HG03378 (cell line): Measurements from ENCODE around the gene RACK1.

Experiments used
- ATAC-seq: cut with Tn5 transposase; IDR thresholded peaks from one replicate; pipeline ENCODE4 v1.9.1; 2021; ENCODE audit warnings: mild to moderate bottlenecking, moderate library complexity; ENCODE audit not compliant: unreplicated experiment

Gene RACK1

DNA sequence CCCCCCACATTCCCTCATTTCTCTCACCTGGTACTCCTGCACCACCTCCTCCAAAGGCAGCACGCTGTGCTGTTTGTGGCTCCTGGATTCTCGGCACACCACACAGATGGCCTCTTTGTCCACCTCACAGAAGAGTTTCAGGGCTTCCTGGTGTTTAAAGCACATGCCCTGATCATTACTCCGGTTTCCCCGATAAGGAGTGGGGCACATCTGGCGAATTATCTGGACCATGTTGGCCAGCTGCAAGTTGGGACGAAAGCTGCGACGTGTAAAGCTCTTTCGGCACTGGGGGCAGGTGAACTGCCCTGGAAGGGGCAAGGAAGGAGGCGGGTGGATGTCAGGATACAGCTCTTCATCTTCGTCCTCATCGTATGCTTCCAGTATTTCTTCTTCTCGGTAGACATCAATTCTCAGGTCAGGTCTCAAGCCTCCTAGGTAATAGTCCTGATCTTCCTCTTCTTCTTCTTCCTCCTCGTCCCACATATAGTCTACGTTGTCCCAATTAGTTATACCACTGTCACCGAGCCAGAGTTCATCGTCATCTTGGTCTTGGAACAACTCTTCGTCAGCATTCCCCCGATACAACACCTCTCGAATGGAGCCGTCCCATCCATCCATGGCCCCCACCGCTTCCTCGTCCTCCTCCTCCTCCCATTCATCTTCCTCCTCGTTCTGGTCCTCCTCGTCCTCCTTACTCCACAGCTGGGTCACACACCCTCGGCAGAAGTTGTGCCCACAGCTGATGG, 16.4 kb upstream of the RACK1 start:
- ATAC-seq: no peak

DNA sequence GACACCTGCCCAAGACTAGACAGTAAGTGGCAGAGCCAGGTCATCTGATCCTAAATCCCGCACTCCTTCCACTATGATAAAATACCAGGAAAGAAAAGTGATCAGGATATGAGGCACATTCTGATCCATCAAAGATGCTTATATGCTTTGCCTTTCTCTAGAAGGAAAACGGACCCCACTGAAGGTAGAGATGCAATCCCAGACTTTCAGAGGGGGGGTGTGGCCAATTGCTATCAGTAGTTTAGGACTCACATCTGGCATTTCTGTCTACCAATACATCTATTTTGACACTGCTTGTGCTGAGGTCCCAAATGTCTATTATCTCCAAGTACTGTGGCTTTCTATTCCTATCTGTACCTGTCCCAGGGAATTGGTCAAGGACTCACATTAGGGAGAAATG, 15.6 kb upstream of the RACK1 start:
- no peak for ATAC-seq

DNA sequence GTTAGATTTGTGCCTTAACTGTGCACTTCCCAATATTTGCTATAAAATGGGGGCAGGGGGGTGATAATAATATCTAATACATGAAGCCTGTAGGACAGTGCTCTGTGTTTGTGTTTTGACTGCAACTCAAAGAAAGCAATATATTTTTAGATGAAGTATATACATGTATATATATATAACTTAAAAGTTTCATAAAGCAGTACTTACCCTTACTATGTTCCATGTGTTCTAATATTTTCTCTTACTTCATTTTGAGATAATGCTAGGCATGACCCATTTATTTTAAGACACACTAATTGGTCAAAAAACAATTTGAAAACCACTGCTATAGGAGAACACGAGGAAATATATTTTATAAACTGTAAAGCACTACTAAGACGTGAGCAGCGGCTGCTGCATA, 14.9 kb upstream of the RACK1 start:
- no peak for ATAC-seq

DNA sequence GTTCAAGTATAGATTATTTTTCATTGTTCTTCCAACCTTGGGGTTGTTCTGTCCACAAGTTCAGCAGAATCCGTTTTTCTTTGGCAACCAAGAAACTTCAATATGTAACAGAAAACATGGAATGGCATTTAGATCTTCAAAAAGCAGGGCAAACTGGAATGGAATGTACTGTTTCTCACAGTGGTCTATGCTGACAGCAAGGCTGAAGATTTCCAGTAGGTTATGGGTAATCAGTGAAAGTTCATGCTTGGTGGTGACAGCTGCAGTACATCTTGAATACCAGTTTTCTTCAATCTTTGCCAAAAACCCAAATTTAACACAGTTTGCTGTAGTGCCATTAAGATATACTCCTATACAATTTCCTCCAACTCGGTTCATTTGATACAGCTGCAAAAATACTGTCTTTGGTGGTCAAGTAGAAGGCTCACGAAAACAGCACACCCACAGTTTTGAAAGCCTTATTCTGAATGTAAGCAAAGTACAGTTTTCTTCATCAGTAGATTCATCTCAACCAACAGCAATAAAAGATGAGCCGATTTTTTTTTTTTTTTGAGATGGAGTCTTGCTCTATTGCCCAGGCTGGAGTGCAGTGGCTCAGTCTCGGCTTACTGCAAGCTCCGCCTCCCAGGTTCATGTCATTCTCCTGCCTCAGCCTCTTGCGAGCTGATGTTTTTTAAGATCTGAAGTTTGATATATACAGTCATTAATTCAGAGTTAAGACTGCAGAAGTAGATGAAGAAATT, 12.3 kb upstream of the RACK1 start:
- no peak for ATAC-seq

DNA sequence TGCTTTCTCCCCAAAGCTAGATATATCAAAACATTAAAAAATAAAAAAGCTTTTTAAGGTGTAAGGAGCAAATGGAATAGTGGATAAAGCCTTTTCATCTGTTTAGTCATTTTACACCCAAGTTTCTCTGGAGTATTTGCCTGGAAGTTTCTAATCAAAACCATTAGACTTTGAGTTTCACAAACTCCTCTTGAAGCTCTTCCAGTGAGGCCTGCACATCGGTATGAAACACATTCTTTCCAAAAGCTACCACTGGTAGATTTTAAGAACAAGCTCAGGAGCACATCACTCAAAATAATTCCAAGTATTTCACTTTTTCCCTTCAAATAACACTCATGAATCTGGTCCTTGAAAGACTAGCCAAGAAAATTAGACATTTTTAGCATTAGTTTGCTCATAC, 11.6 kb upstream of the RACK1 start:
- no peak for ATAC-seq

DNA sequence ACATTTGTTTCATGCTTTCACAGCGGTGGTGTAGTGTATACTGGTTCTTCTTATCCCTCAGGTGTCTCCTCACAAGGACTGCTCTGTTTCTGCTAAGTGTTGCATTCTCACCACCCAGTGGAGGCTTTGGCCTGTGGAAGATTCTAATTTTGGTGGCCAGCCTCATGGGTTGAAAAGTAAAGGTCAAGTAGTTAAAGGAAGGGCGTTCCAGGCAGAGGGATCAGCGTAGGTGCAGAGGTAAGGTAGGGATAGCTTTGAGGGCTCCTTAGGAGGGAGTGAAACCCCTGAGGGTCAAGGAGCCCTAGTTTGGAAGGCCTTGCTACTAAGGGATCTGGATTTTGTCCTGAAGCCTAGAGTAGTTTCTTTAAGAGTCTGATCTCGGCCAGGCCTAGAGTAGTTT, 4.6 kb upstream of the RACK1 start:
- no peak for ATAC-seq

DNA sequence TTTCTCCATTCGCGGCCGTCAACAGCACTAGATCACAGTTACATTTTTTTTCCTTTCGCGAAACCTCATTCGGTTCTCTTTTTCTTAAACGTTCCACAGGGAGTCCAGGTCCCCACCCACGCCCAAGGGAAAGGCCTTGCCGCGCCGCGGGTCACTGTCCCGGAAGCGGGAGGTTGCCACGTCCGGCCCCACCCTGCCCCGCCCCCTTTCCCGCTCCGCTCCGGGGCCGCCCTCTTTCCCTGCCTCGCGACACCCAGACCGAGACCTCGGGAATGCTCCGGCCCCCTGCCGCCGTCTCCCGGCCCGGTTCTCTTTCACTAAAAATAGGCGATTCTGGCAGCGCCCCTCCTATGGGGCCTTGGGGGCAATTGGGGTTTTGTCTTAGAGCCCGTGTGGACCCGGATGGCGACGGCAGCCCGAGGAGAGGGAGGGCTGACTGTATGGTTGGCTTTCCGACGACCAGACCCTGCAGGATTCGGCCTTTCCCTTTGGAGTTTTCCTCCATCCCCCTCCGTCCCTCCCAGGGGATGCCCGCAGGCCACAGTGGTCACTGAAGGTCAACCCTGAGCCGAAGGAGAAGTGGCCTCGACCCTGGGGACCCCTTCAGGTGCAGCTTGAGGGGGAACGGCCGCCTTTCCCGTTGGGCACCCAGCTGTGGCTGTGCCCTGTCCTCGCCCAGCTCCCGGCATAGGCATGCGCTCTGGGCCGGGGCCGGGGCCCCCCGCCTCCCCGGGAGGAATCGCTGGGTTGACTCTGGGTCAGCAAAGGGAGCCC, 2.8 kb upstream of the RACK1 start:
- no peak for ATAC-seq

DNA sequence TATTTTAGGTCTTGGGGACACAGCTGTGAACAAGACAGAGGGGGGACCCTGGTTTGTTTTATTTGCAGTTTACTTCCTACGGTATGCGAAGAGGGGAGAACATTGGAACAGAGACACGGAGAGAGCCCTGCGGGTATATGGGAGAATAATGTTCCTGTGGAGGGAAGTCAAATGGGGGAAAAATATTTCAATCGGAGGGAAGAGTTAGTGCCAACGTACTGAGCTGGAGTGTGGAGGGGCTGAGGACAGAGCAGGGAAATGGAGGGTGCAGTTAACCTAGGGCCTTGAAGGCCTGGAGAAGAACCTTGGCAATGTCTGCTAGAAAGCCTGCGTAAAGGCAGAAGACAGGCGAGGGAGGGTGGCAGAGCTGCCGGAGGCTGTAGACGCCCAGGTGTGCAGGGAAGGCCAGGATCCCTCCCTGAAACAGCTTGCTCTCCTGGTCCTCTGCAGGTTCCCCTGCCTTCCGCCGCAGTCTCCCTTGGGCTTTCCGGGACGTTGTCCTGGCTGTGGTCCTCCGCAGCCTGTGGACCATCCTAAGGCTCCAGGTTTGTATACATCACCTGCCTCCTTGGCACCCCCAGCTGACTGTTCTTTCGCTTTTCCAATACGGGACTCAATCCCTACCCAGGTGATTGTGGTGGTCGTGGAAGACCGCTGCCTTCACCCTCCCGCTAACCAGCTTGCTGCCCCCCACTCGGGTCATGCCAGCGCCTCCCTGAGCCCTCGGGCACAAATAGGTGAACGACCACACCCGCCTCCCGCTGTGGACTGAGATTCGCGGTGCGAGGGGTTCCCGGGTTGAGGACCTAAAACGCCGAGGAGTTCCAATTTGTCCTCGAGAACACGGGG, 1.9 kb upstream of the RACK1 start:
- ATAC-seq: no peak

DNA sequence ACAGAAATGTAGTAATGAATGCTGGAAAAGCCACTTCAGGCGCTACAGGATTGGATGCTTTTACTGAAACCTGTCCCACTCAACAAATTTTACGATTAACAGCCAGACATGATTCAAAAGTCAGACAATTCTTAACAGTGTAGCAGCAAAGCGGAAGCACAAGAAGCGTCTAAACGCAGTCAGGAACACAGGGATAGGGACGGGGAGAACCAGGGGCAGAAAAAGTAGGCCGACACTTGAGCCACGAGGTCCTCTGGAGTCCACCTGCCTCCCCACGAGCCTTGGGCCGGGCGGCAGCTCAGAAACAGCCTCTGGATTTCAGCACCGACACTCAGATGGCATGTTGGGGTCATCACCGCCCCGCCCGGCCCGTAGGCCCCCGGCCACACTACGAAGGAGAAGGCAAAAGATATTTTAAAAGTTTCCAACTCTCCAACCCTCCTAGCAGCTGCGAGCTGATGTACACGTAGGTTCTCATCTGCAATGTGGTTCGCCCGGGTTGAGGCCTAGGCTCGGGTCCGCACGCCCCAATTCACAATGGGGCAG, 615 bp downstream of the RACK1 start:
- no peak for ATAC-seq

DNA sequence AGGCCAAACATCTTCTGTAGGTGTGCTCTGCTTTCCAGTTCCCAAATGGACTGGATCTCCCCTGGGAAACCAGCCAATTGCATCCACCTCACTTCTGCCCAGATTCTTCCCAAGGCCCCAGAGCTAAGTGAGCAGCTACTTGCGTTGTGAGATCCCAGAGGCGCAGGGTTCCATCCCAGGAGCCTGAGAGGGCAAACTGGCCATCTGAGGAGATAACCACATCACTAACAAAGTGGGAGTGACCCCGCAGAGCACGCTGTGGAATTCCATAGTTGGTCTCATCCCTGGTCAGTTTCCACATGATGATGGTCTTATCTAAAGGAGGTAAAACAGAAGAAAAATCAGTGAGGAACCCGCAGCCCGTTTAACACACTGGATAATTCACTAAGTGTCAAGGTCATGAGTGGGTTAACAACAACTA, 1.7 kb downstream of the RACK1 start:
- ATAC-seq: no peak

DNA sequence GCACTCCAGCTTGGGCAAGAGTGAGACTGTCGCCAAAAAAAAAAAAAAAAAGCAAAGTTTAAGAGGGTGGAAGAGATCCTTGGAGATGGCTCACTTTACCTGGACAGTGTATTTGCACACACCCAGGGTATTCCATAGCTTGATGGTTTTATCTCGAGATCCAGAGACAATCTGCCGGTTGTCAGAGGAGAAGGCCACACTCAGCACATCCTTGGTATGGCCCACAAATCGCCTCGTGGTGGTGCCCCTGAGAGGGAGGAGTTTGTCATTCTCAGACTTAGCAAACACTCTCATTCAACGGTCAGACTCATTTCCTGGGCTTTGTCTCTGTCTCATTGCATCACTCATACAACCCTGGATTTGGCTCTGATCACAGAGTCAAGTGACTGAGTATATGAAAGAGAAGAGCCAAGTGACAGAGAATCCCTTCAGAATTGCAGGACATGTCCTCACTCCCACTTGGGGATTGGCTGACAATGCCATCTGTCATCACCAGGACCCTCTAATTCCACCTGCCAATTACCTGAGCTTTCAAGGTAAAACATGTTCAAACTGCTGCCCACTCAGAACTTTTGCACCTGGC, 2.2 kb downstream of the RACK1 start:
- no peak for ATAC-seq

DNA sequence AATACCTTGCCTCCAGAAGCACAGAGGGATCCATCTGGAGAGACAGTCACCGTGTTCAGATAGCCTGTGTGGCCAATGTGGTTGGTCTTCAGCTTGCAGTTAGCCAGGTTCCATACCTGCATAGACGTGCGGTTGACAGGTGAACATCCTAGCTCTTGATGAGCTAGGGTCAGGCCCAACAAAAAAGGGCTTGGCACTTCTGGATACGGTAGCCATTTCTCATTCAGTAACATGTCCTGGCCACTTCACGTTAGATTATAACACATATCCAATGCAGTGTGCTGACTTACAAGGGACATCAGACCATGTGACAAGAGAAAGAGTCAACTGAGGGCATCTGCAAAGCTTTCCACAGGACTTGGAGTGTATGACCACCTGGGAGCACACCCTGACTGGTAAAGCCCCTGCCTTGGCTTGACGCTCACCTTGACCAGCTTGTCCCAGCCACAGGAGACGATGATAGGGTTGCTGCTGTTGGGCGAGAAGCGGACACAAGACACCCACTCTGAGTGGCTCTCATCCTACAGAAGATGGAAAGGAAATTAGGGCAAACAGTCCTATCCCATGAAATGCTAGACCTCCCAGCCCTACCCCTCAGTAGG, 4.5 kb downstream of the RACK1 start:
- ATAC-seq: no peak

DNA sequence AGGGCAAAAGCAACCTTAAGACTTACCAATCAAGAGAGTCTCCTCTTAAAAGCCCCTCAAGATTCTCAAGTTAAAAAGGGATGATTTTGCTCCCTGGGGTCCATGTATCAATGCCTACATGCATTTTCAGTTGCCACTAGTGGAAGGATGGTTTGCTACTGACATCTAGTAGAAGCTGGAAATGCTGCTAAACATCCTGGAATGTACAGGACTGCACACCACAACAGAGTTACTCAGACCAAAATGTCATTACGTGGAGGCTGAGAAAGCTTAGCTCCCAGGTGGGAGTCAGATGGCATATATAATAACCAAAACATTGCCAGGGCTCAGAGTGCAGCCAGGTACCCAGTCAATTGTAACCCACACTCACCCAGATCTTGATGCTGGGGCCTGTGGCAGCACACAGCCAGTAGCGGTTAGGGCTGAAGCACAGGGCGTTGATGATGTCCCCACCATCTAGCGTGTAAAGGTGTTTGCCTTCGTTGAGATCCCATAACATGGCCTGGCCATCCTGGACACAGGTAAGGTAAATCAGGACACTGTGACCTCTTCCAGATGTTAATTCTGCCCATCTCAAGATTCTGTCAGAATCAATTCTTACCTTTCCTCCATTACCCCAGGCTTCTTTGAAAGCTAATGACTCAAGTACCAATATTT, 5.8 kb downstream of the RACK1 start:
- no peak for ATAC-seq

DNA sequence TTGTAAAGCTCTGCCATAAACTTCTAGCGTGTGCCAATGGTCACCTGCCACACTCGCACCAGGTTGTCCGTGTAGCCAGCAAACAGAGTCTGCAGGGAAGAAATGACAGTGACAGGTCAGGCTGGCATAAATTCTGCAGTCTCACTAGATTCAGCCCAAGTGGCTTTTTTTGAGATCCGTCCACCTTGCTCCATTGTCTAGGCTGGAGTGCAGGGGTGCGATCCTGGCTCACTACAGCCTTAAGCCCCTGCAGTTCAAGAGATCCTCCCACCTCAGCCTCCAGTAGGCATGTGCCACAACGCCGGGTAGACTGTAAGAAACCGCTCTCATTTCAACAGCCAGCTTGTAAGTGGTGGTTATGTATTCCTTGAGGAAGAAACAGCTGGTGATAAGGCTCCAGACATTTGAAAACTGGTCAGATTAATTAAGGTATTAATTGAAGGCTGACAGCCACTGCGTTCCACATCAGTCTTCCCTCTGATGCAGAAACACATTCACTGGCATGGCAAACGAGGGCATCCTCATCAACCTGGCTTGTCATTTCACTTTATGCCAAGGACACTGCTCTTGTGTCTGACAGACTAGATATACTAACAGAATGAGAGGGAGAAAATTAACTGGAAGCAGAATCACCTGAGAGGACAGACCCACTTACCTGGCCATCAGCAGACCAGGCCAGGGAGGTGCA, 6.6 kb downstream of the RACK1 start:
- ATAC-seq: no peak

DNA sequence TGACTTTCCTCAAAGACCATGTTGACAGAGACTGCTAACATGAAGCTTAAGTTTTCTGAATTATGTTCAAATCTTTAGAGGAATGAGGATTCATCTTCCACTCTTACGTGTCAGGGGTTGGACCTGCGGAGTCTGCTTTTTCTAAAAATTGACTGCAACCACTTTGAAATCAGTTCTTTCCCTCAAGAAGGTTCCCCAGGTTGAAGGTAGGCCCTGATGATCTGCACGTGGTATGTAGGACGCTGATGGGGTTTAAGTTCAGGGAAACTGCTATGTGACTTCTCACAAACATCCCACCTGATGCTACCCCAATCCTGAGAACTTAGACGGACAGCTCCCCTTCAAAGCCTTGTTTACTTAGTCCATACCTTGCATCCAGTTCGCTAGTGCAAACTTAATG, 7.2 kb downstream of the RACK1 start:
- no peak for ATAC-seq

DNA sequence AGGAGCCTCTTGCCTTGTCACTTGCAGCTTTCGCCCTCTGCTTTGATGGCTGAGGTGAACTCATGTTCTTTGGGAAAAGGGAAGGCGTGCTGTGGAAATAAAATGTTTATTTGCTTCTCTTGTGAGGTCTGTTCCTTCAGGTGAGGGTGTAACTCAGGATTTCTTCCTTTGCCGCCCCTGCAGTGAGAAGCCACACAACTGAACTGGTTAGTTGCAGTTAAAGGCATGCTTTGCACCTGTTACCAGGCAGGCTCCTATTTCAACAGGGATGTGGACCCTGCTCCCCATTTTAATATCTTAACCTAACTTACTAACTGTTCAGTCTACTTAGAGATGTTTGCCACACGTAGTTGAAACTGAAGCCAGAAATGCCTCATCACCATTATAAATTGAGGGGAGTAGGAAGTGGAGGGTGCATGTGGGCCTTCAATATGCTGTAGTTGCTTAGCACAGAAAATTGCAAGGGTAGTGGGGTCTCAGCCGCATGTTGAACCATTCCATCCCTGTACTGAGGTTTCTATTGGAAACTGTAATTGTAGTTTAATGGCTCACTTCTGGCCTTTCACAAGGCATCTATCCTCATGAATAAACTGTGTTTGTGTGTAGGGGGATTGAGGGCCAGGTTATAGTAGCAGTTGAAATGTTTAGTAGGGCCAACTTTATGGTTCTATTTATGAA, 7.9 kb downstream of the RACK1 start:
- no peak for ATAC-seq

DNA sequence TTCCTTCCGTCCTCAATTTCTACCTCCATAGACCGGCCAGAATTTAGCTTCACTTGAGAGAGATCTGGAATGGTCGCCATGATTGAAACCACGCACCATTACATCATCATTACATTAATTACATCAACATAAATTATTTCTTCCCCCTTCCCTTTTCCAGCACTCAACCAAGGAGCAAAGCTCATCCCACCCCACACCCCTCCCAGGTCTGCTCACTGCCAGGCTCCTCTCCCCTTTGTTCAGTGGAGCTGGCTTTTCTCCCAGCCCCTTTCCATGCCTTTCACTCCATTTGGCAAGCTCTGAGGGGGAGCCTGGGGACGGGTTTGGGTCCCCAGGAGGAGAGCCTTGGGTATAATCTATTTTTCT, 8.4 kb downstream of the RACK1 start:
- ATAC-seq: no peak
